Measurements from ENCODE around the gene LRRC28. TPM values are rescaled to one million over a fixed set of nuclear protein-coding genes. Genes with fewer than 3 reads are reported as not detected.

Gene LRRC28
- total RNA-seq, 1 experiment from 2014 or later: 14.3 TPM

DNA sequence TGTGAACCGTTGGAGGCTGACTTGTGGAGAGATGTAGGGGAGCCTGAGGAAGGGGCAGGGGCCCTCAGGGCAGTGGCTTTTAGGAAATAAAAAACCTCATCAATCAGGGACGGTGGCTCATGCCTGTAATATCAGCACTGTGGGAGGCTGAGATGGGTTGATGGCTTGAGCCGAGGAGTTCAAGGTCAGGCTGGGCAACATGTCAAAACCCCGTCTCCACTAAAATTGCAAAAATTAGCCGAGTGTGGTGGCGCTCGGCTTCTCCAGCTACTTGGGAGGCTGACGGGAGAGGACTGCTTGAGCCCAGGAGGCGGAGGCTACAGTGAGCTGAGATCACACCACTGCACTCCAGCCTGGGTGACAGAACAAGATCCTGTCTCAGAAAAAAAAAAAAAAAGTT, 9.5 kb upstream of the LRRC28 start:
- no peak for DNase-seq
- H3K4me3 ChIP-seq: no peak overlapping the region
- no peaks in the 10 kb centered on the region for H3K9me3 ChIP-seq
- peaks cover 12% of the 10 kb centered on the region for H3K36me3 ChIP-seq
- H3K27me3 ChIP-seq: no peaks in the 10 kb centered on the region

- no peak for DNase-seq
- Histone ChIP-seq H3K36me3 (peaks cover 9% of the 10 kb centered on the region), H3K27me3 (no peaks in the 10 kb centered on the region), H3K4me3 (no peak overlapping the region), H3K9me3 (no peaks in the 10 kb centered on the region)
These were observed 7.0 kb upstream of the LRRC28 start for GRCh38 chr15:99244306-99244705.

GRCh38 chr15:99247062-99247461, 4.2 kb upstream of the LRRC28 start:
- no peak for DNase-seq
- Histone ChIP-seq H3K27me3 (no peaks in the 10 kb centered on the region), H3K4me3 (no peak overlapping the region), H3K36me3 (no peaks in the 10 kb centered on the region), H3K9me3 (no peaks in the 10 kb centered on the region)

DNA sequence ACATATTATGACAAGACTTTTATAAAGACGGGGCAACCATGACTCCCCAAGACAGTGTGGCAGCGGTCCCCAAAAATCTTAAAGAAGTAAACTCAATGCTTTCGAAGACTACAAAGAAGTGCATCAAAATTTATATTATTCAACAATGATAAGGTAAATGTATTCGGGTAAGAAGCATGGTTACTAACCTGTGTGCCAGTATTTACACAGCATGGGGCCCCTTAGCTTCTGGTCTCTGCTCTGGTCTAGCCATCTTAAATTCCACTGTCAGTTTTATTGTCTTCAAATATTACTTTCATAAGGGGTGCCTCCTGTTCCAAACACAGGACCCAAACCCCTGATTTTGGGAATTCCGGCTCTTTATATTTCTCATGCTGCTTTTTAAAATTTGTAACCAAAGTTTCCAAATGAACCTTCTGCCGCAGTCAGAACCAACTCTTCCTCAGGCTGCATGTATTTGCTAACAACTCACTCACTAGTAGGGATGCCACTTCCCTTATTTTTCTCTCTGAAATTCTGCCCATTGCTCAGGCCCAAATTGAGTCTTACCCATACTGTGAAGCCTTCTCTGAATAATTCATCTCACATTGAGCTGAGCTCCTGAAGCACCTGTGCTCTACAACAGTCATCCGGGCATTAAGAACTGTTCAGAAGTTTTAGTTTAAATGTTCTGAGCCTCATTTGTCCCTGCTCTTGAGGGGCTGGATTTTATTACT, 3.1 kb upstream of the LRRC28 start:
- peak overlapping the region; percentile 66 for H3K4me3 ChIP-seq
- H3K9me3 ChIP-seq: no peaks in the 10 kb centered on the region
- H3K36me3 ChIP-seq: no peaks in the 10 kb centered on the region
- no peak for DNase-seq
- no peaks in the 10 kb centered on the region for H3K27me3 ChIP-seq

DNA sequence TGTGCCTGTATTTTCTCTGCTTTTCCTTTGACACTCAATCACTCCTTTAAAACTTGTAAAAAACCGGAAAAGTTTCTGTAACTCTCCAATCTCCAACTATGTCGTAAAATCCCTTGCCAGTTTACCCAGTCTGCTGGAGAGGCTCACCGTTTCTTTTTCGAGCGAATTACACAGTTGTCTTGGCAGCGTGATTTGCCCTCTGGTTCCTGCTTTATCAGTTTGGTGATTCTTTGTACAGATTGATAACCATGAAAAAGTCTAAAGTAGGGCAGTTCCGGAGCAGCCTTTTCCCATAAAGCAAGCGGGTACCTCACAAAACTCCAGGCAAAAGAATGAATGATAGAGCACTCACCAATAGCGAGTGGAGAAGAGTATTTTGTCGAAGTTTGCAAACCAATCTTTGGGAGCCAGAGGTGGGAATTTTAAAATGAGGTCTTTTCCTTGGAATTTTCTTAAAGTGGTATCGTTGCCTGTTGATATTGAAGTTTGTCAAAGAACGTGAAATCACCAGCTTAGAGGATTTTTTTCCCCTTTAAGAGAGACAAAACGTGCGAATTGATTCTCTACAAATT, 1.9 kb upstream of the LRRC28 start, which contains the start of gene TTC23:
TTC23 (minus strand) TSS at position 312 of the 572 bp plus-strand sequence. CDS start 20,869 bp downstream, outside the sequence.
- Histone ChIP-seq H3K36me3 (no peaks in the 10 kb centered on the region), H3K4me3 (peak within 1 kb of the TSS; percentile 66), H3K27me3 (no peaks in the 10 kb centered on the region), H3K9me3 (no peaks in the 10 kb centered on the region)
- DNase-seq: peak; percentile 38

- DNase-seq: no peak
These were observed 1.3 kb upstream of the LRRC28 start for GRCh38 chr15:99250001-99250400.

GRCh38 chr15:99250494-99250856, 806 bp upstream of the LRRC28 start:
- Histone ChIP-seq H3K9me3 (no peaks in the 10 kb centered on the region), H3K36me3 (no peaks in the 10 kb centered on the region), H3K4me3 (peak overlapping the region; percentile 66), H3K27me3 (no peaks in the 10 kb centered on the region)
- no peak for DNase-seq

More at GRCh38 chr15:99250001-99250400, 1.3 kb upstream of the LRRC28 start:
- no peaks in the 10 kb centered on the region for H3K27me3 ChIP-seq
- H3K36me3 ChIP-seq: no peaks in the 10 kb centered on the region
- H3K4me3 ChIP-seq: peak overlapping the region; percentile 66
- no peaks in the 10 kb centered on the region for H3K9me3 ChIP-seq

DNA sequence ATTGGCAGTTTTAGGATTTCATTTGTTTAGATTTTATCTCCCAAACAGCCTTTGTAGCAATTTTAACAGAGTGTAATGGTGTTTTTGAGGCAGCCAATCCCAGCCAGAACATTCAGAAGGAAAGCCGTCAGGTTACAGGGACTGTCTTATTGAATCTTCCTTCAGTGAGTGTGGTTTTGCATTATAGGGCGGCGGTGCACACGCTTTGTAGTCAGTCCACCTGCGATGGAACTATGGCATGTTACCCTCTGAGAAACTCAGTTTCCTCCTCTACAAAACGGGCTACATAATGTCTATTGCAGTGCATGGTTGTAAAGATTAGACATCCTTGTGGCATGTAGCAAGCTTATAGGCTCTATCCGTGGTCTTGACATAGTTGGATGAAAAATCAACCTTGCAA, 1.0 kb downstream of the LRRC28 start:
- Histone ChIP-seq H3K9me3 (no peaks in the 10 kb centered on the region), H3K36me3 (no peaks in the 10 kb centered on the region), H3K27me3 (no peaks in the 10 kb centered on the region), H3K4me3 (no peak overlapping the region; the same call in 1 of the 2 replicates)
- DNase-seq: no peak

DNA sequence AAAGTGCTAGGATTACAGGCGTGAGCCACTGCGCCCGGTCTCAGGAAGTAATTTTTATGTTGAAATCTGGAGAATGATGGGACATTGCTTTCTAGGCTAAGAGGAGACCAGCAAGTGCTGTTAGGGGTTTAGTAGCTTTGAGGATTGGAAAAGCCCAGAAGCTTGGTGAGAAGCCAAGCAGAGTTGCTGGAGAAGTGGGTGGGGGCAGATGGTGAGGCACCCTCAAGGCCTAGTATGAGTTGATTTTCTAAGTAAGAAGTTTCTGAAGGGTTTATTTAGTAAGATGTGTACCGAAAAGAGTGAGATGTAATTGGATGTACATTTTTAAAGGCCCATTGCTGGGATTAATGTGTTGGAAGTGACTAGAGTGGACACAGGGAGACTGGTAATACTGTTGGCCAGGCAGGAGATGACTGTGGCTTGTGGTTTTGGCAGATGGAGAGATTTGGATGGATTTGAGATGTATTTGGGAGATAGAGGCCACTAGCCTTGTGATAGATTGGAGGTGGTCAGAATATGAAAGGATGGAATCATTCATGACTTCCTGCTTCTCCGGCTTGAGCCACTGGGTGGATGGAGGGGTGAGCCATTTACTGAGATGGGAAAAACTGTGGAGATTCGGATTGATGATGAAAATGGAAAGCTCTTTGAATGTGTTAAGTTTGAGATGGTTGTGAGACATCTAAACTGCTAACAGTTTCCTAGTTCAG, 2.3 kb downstream of the LRRC28 start:
- Histone ChIP-seq H3K36me3 (no peaks in the 10 kb centered on the region), H3K27me3 (no peaks in the 10 kb centered on the region), H3K4me3 (no peak overlapping the region), H3K9me3 (no peaks in the 10 kb centered on the region)
- DNase-seq: peak; percentile 67

DNA sequence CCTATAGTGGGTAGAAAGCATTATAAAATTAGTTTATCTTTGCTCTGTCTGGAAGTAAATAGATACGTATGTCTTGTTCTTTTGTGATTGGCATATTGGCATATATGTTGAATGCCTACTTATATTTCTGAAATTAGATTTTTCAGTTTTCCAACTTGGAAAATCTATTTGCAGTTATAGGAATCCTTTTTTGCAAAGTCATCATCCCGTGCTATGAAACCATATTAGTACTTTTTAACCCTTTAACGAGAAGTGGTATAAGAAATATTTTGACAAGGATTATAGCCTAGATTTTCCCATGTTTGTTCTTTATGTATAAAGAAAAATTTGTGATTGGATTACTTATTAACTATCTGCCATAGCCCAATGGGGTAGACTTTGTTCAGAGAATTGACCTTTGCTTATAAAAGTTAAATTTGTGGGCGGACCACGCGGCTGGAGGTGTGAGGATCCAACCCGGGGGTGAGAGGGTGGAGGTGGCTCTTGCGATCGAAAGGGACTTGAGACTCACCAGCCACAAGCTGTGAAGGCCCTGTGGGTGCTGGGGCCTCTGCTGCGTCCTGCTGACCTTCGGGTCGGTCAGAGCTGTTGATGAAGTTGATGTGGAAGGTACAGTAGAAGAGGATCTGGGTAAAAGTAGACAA, 5.9 kb downstream of the LRRC28 start:
- DNase-seq: no peak
- Histone ChIP-seq H3K9me3 (no peaks in the 10 kb centered on the region), H3K27me3 (no peaks in the 10 kb centered on the region), H3K36me3 (no peaks in the 10 kb centered on the region), H3K4me3 (no peak overlapping the region)

- H3K27me3 ChIP-seq: no peaks in the 10 kb centered on the region; the same call in 1 of the 2 replicates
- no peaks in the 10 kb centered on the region for H3K9me3 ChIP-seq
- DNase-seq: no peak
- no peak overlapping the region for H3K4me3 ChIP-seq
- no peaks in the 10 kb centered on the region for H3K36me3 ChIP-seq
These were observed 12.8 kb downstream of the LRRC28 start for GRCh38 chr15:99264125-99264524.

- no peaks in the 10 kb centered on the region; the same call in 1 of the 2 replicates for H3K27me3 ChIP-seq
- no peak overlapping the region for H3K4me3 ChIP-seq
- no peaks in the 10 kb centered on the region for H3K36me3 ChIP-seq
- H3K9me3 ChIP-seq: no peaks in the 10 kb centered on the region
- DNase-seq: no peak
These were observed 14.3 kb downstream of the LRRC28 start for GRCh38 chr15:99265541-99266070.

GRCh38 chr15:99267957-99268356, 16.7 kb downstream of the LRRC28 start:
- no peaks in the 10 kb centered on the region for H3K36me3 ChIP-seq
- no peak for DNase-seq
- no peak overlapping the region for H3K4me3 ChIP-seq
- no peaks in the 10 kb centered on the region; the same call in 1 of the 2 replicates for H3K27me3 ChIP-seq
- no peaks in the 10 kb centered on the region for H3K9me3 ChIP-seq

GRCh38 chr15:99268431-99268830, 17.1 kb downstream of the LRRC28 start:
- no peak for DNase-seq
- H3K9me3 ChIP-seq: no peaks in the 10 kb centered on the region
- H3K36me3 ChIP-seq: no peaks in the 10 kb centered on the region
- H3K27me3 ChIP-seq: no peaks in the 10 kb centered on the region; the same call in 1 of the 2 replicates
- H3K4me3 ChIP-seq: no peak overlapping the region

- Histone ChIP-seq H3K36me3 (no peaks in the 10 kb centered on the region), H3K9me3 (no peaks in the 10 kb centered on the region), H3K27me3 (no peaks in the 10 kb centered on the region), H3K4me3 (no peak overlapping the region)
- no peak for DNase-seq
These were observed 22.5 kb downstream of the LRRC28 start for GRCh38 chr15:99273801-99274200.

DNA sequence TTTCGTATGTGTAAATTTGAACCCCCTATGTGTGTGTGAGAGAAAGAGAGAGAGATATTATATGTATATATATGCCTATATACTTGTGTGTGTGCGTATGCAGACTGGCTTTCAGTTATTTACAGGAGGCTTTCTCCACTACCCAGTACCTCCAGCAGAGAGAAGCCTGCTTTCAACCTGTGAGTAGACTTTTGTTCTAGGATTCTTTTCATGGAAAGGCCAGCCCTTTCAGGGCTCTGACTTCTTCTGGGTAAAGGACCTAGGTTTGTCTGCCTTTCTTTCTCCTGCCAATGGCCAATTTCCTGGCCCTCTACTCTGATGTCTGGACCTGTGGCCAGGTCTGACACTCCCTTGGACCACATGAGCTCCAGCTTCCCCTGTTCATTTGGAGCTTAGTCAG, 23.8 kb downstream of the LRRC28 start:
- no peaks in the 10 kb centered on the region for H3K9me3 ChIP-seq
- no peaks in the 10 kb centered on the region for H3K36me3 ChIP-seq
- H3K4me3 ChIP-seq: no peak overlapping the region
- H3K27me3 ChIP-seq: no peaks in the 10 kb centered on the region
- no peak for DNase-seq

Measured in MG63 (cell line).